ENCODE results near the gene SPATA6L.

- TF ChIP-seq FOXM1 (IDR thresholded peaks at IDR 0.05; ENCODE audit: low read depth) (no peak), FOXM1 (CRISPR knock-in tag; IDR thresholded peaks at IDR 0.05; ENCODE audit: low read depth) (no peak), MXI1 (IDR thresholded peaks at IDR 0.05; ENCODE audit: low read depth, low read length) (no peak)
These were observed 48.2 kb upstream of the SPATA6L start for GRCh38 chr9:4714266-4715016.

Data from K562 (cell line).